HepG2 (cell line): ENCODE results near the gene HMGCS2. TPM values are rescaled to one million over a fixed set of nuclear protein-coding genes. Genes with fewer than 3 reads are reported as not detected.

Experiments used
- AGO2 ChIP-seq: fragments of 200-400 bp; formaldehyde crosslinking; optimal IDR thresholded peaks from 2 replicates; pipeline ENCODE3; 2017; ENCODE audit warnings: mild to moderate bottlenecking, low read depth, low read length, moderate library complexity
- GABPB1 ChIP-seq: IDR thresholded peaks from 2 replicates; pipeline ENCODE4 v1.6.1; 2016; ENCODE audit warnings: mild to moderate bottlenecking, missing genetic modification reagents, moderate library complexity, missing compliant biosample characterization
- ZNF318 ChIP-seq: sonication (generic); formaldehyde crosslinking; IDR thresholded peaks from 2 replicates; pipeline ENCODE4 v1.4.0; 2020; ENCODE audit warnings: mild to moderate bottlenecking, missing genetic modification reagents
- ZNF441 ChIP-seq: sonication (generic); formaldehyde crosslinking; IDR thresholded peaks from 2 replicates; pipeline ENCODE4 v1.7.0; 2021; ENCODE audit warnings: missing genetic modification reagents, borderline replicate concordance
- ZNF746 ChIP-seq: sonication (generic); formaldehyde crosslinking; IDR thresholded peaks from 2 replicates; pipeline ENCODE4 v1.8.0; 2022; ENCODE audit warnings: mild to moderate bottlenecking, missing genetic modification reagents
- polyA plus RNA-seq, 8 experiments: library from polyadenylated mRNA; depleted of rRNA in 3 of 8; stranded (reverse) in 7 of 8; unstranded in 1 of 8; fragments of >200 nt; fragmentation: Illumina TruSeq in 4 of 8; extraction: Trizol in 4 of 8; gene quantifications; 2 replicates each; pipeline versions ENCODE4 v1.2.1 to v1.2.3, GENCODE V29; 2011 to 2016; ENCODE audit warnings: low read depth in 4 of 8, missing spikeins in 1 of 8, mixed read lengths in 1 of 8; ENCODE audit not compliant: insufficient read depth in 1 of 8
- total RNA-seq, 5 experiments: library from RNA; depleted of rRNA; stranded (reverse); fragments of >200 nt; fragmentation: Illumina TruSeq; extraction: Trizol; gene quantifications; 2 replicates each; pipeline ENCODE4 v1.2.3, GENCODE V29; 2016; ENCODE audit warnings: low read depth in 1 of 5
- TF ChIP-seq, protein P1 (sequence below): sonication (generic); formaldehyde crosslinking; IDR thresholded peaks from 2 replicates; pipeline ENCODE4 v1.5.0; 2020; ENCODE audit warnings: missing genetic modification reagents

Gene HMGCS2
- total and polyA plus RNA-seq, 2 of the 13 experiments (the other 11 are each of a cell fraction or from before 2014, with no cell fraction given) = 0.44 to 1.5 TPM

GRCh38 chr1:119711804-119712341, 56.8 kb downstream of the HMGCS2 start, which contains the start of gene PHGDH (continued):
- TF ChIP-seq, protein P1, sequence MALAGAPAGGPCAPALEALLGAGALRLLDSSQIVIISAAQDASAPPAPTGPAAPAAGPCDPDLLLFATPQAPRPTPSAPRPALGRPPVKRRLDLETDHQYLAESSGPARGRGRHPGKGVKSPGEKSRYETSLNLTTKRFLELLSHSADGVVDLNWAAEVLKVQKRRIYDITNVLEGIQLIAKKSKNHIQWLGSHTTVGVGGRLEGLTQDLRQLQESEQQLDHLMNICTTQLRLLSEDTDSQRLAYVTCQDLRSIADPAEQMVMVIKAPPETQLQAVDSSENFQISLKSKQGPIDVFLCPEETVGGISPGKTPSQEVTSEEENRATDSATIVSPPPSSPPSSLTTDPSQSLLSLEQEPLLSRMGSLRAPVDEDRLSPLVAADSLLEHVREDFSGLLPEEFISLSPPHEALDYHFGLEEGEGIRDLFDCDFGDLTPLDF (CRISPR knock-in tag) = no peak
- no peak for TF ChIP-seq ZNF318
- no peak for TF ChIP-seq ZNF441 (CRISPR knock-in tag)
- TF ChIP-seq GABPB1 (CRISPR knock-in tag) = peak; percentile 27; the same call in 1 of the 2 replicates
- TF ChIP-seq ZNF746 (CRISPR knock-in tag) = 0 out of 2 replicates have a peak, but pooled peaks have one; percentile 1
- TF ChIP-seq AGO2 = no peak
